ENCODE data around the gene VANGL2. TPM values are rescaled to one million over a fixed set of nuclear protein-coding genes. Genes with fewer than 3 reads are reported as not detected.
A peak's percentile ranks its signal among the peaks of the same experiment; 100 is the strongest.

VANGL2 gene
- total and polyA plus RNA-seq, 2 of the 8 experiments (the other 6 are each of a cell fraction or from before 2014, with no cell fraction given) = 62.5 to 118 TPM

DNA sequence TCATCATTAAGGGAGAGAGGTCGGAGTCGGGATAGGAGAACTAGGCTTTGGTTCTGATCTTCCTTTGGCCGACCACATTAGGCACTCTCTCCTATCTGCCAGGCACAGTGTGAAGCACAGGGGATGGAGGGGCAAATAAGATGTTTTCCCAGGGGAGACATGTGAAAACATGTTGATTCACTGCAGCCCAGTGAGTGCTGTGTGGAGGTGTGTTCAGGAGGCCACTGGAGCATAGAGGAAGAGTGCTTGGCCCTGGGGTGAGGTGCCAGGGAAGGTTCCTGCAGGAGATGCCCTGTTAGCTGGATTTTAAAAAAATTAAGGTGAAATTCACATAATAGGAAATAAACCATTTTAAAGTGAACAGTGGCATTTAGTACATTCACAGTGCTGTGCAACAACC, 3.7 kb downstream of the VANGL2 start:
- ChIA-PET CTCF (ENCODE audit: partially characterized antibody) (interaction anchor here (1.4 kb wide), 1 partner anchor 48 kb away, joined by 5 read pairs; no protein-coding TSS in a partner anchor), POLR2A (ENCODE audit: partially characterized antibody) (interaction anchor here (0.6 kb wide), 1 partner anchor 52 kb away, joined by 3 read pairs; no protein-coding TSS in a partner anchor)
- DNase-seq (ENCODE audit: low read depth in 1 of 2, low spot score in 2 of 2) (no peak), FAIRE-seq (no peak)
- Histone ChIP-seq H3K9me3 (ENCODE audit: insufficient read depth in 2 of 2, low read depth in 1 of 2, low read length in 1 of 2) (no peaks in the 10 kb centered on the region), H4K8ac (ENCODE audit: extremely low read depth, insufficient read depth, low read length) (no peak overlapping the region), H2AK5ac (ENCODE audit: low read depth, low read length) (no peak overlapping the region), H4K5ac (ENCODE audit: insufficient read length, low read depth, low read length) (no peak overlapping the region), H3K23ac (ENCODE audit: insufficient read length) (no peak overlapping the region), H3K36me3 (ENCODE audit: control insufficient read depth in 2 of 4, insufficient read depth in 4 of 4, low read length in 3 of 4) (0 out of 8 replicates have a peak, but pooled peaks cover 0 to 2% (median 0%) of the 10 kb centered on the region in 4 experiments), H3K4me3 (ENCODE audit: extremely low read depth in 1 of 4, insufficient read depth in 2 of 4, low read depth in 3 of 4, low read length in 4 of 4) (no peak overlapping the region), H4K91ac (replicated peaks; ENCODE audit: insufficient read length, low read length) (no peak overlapping the region), H2AFZ (ENCODE audit: low read length) (no peak overlapping the region), H2BK12ac (ENCODE audit: low read depth, low read length) (peak overlapping the region; percentile 30; the same call in 1 of the 2 replicates), H3K27me3 (replicated peaks in 1 of 4; ENCODE audit: control insufficient read depth in 3 of 4, extremely low read depth in 1 of 4, insufficient read depth in 3 of 4, low read length in 3 of 4) (no peaks in the 10 kb centered on the region), H3K56ac (replicated peaks; ENCODE audit: insufficient read length, low read depth, low read length) (no peak overlapping the region), H2BK15ac (ENCODE audit: low read length) (no peak overlapping the region), H3K23me2 (ENCODE audit: low read depth, low read length) (peaks cover 10% of the 10 kb centered on the region), H3K27ac (ENCODE audit: low read depth, low read length) (no peak overlapping the region), H2BK5ac (ENCODE audit: low read depth, low read length) (no peak overlapping the region), H3K4ac (replicated peaks; ENCODE audit: insufficient read length, low read depth, low read length) (no peak overlapping the region), H3K4me2 (ENCODE audit: insufficient read depth in 1 of 2, low read depth in 2 of 2, low read length in 2 of 2) (no peak overlapping the region; a peak in 1 of 4 replicates), H2BK20ac (ENCODE audit: low read length) (no peak overlapping the region), H3K9ac (replicated peaks in 1 of 4; ENCODE audit: extremely low read depth in 1 of 4, low read depth in 3 of 4, low read length in 3 of 4) (no peak overlapping the region), H4K20me1 (replicated peaks in 1 of 2; ENCODE audit: control insufficient read depth in 1 of 2, insufficient read depth in 2 of 2, low read length in 2 of 2) (peaks cover 5 to 15% of the 10 kb centered on the region in 2 experiments), H3K4me1 (replicated peaks in 1 of 4; ENCODE audit: control insufficient read depth in 3 of 4, insufficient read depth in 4 of 4, low read length in 3 of 4) (peaks cover 16 to 40% (median 27%) of the 10 kb centered on the region in 4 experiments), H3K18ac (ENCODE audit: extremely low read depth, low read length) (no peak overlapping the region), H2BK120ac (replicated peaks; ENCODE audit: low read depth, low read length) (no peak overlapping the region), H3K79me2 (ENCODE audit: control insufficient read depth in 1 of 2, insufficient read depth in 2 of 2, low read length in 2 of 2) (peaks cover 21 to 81% of the 10 kb centered on the region in 2 experiments), H3K14ac (ENCODE audit: insufficient read length) (no peak overlapping the region), H3K79me1 (ENCODE audit: low read depth, low read length) (peaks cover 33% of the 10 kb centered on the region)
- no peak for TF ChIP-seq KDM1A (IDR thresholded peaks at IDR 0.05; ENCODE audit: borderline replicate concordance, low read length)
- no peak for TF ChIP-seq RNF2 (IDR thresholded peaks at IDR 0.05; ENCODE audit: borderline replicate concordance, low read depth, low read length, missing control alignments, poor library complexity, severe bottlenecking)
- no peak for TF ChIP-seq YY1 (IDR thresholded peaks at IDR 0.05; ENCODE audit: low read depth, low read length)
- no peak for TF ChIP-seq SAP30 (IDR thresholded peaks at IDR 0.05; ENCODE audit: insufficient read depth, insufficient replicate concordance, low read length)
- WGBS, 2 experiments (ENCODE audit: extremely low coverage in 1 of 2, insufficient coverage in 1 of 2, insufficient read length in 1 of 2, insufficient replicate concordance in 2 of 2, low coverage in 1 of 2, low lambda C conversion rate in 2 of 2, missing lambda C conversion rate in 1 of 2) = 83% methylated on average over 3 of the region's 3 CpGs; no CpG with 5 or more reads in 1 of the 2 experiments
